C4-2B (cell line): ENCODE data around the gene GRM7.

Experiments used
- H3K27ac ChIP-seq: fragments of 450-650 bp; 2 replicates; pipeline ENCODE4 v1.5.1; 2017
- CTCF ChIP-seq: fragments of 450-650 bp; conservative IDR thresholded peaks from 2 replicates; pipeline ENCODE4 v1.5.1; 2017; ENCODE audit warnings: mild to moderate bottlenecking
- ZFX ChIP-seq: fragments of 450-650 bp; IDR thresholded peaks from 2 replicates; pipeline ENCODE4 v1.6.1; 2017

The GRM7 gene

GRCh38 chr3:6962801-6963200, 101.9 kb downstream of the GRM7 start:
- TF ChIP-seq ZFX (no peak), CTCF (no peak)
- H3K27ac ChIP-seq: no peak overlapping the region

- TF ChIP-seq CTCF: no peak
- no peak overlapping the region; the same call in 1 of the 2 replicates for H3K27ac ChIP-seq
These were observed 105.0 kb downstream of the GRM7 start for GRCh38 chr3:6965881-6966280.

- TF ChIP-seq CTCF (no peak), ZFX (no peak)
- H3K27ac ChIP-seq: no peak overlapping the region
These were observed 111.0 kb downstream of the GRM7 start for GRCh38 chr3:6971933-6972332.

- TF ChIP-seq ZFX (no peak), CTCF (no peak)
- no peak overlapping the region for H3K27ac ChIP-seq
These were observed 124.9 kb downstream of the GRM7 start for GRCh38 chr3:6985848-6986247.

- TF ChIP-seq CTCF: no peak
- no peak for TF ChIP-seq ZFX
- H3K27ac ChIP-seq: no peak overlapping the region
These were observed 128.8 kb downstream of the GRM7 start for GRCh38 chr3:6989608-6990291.

- no peak overlapping the region for H3K27ac ChIP-seq
- TF ChIP-seq ZFX (no peak), CTCF (peak; percentile 66)
These were observed 133.3 kb downstream of the GRM7 start for GRCh38 chr3:6994081-6994668.

GRCh38 chr3:7000501-7000900, 139.6 kb downstream of the GRM7 start:
- TF ChIP-seq CTCF: no peak
- TF ChIP-seq ZFX: no peak
- H3K27ac ChIP-seq: no peak overlapping the region
